IMR-90 (cell line): ENCODE results near the gene DAND5. TPM values are rescaled to one million over a fixed set of nuclear protein-coding genes. Genes with fewer than 3 reads are reported as not detected.

ENCODE experiments used
- ATAC-seq: fragments of 200-7000 bp; cut with Tn5 transposase; 2 replicates; pipeline ENCODE4 v1.9.1; 2020; ENCODE audit warnings: low read depth, mild to moderate bottlenecking, moderate library complexity
- BruUV-seq: library from RNA; stranded (reverse); fragments of 400-500 nt; replicated peaks from 2 replicates; lab custom pipeline; 2021; lab: Mats Ljungman, UMichigan
- CTCF ChIA-PET: fragments of 300-600 bp; formaldehyde crosslinking; extraction: SDS; loops from one replicate; lab custom pipeline; 2021; ENCODE audit warnings: antibody characterized with exemption; lab: Yijun Ruan, JAX
- POLR2A ChIA-PET: fragments of 300-600 bp; sonication (Branson Sonifier 250); formaldehyde crosslinking; loops from one replicate; lab custom pipeline; 2022; ENCODE audit warnings: antibody characterized with exemption; ENCODE audit not compliant: unreplicated experiment; lab: Charles Lee
- DNase-seq: peaks from one replicate; pipeline ENCODE4 v3.0.0; 2013
- H2AFZ ChIP-seq: replicated peaks from 2 replicates; pipeline ENCODE3; 2013; ENCODE audit warnings: low read length, mild to moderate bottlenecking; ENCODE audit not compliant: poor library complexity
- H2AK5ac ChIP-seq: 2 replicates; pipeline ENCODE4 v1.6.1; 2013; ENCODE audit warnings: low read depth, low read length, inconsistent platforms
- H2AK9ac ChIP-seq: replicated peaks from 2 replicates; pipeline ENCODE3; 2013; ENCODE audit warnings: mild to moderate bottlenecking, low read depth, low read length, moderate library complexity; ENCODE audit not compliant: poor library complexity
- H2BK120ac ChIP-seq: 2 replicates; pipeline ENCODE4 v1.6.1; 2013; ENCODE audit warnings: low read depth, low read length, inconsistent platforms
- H2BK15ac ChIP-seq: 3 replicates; pipeline ENCODE4 v1.6.1; 2013; ENCODE audit warnings: low read depth, low read length, inconsistent platforms
- H2BK20ac ChIP-seq: 2 replicates; pipeline ENCODE4 v1.6.1; 2013; ENCODE audit warnings: low read depth, mild to moderate bottlenecking, inconsistent platforms, low read length, moderate library complexity
- H2BK5ac ChIP-seq: 2 replicates; pipeline ENCODE4 v1.6.1; 2013; ENCODE audit warnings: mild to moderate bottlenecking, low read depth, low read length, inconsistent platforms; ENCODE audit not compliant: poor library complexity, severe bottlenecking
- H3K14ac ChIP-seq: replicated peaks from 2 replicates; pipeline ENCODE4 v1.6.1; 2013; ENCODE audit warnings: low read depth, low read length, inconsistent platforms
- H3K18ac ChIP-seq: 2 replicates; pipeline ENCODE4 v1.6.1; 2013; ENCODE audit warnings: low read depth, low read length, control low read depth
- H3K23ac ChIP-seq: 2 replicates; pipeline ENCODE4 v1.6.1; 2013; ENCODE audit warnings: low read depth, low read length, inconsistent platforms
- H3K27ac ChIP-seq: 2 replicates; pipeline ENCODE4 v1.5.1; 2013; ENCODE audit warnings: mild to moderate bottlenecking, control low read depth, low read length; ENCODE audit not compliant: insufficient read depth
- H3K27me3 ChIP-seq: 2 replicates; pipeline ENCODE4 v1.6.1; 2013; ENCODE audit warnings: low read length; ENCODE audit not compliant: control insufficient read depth, insufficient read depth
- H3K36me3 ChIP-seq: 2 replicates; pipeline ENCODE4 v1.6.1; 2013; ENCODE audit warnings: low read length, mixed read lengths; ENCODE audit not compliant: control insufficient read depth, insufficient read depth
- H3K4ac ChIP-seq: 2 replicates; pipeline ENCODE4 v1.6.1; 2013; ENCODE audit warnings: low read depth, low read length, inconsistent platforms
- H3K4me1 ChIP-seq: 2 replicates; pipeline ENCODE4 v1.6.1; 2013; ENCODE audit warnings: low read length, mixed read lengths; ENCODE audit not compliant: control insufficient read depth, insufficient read depth
- H3K4me2 ChIP-seq: 2 replicates; pipeline ENCODE4 v1.6.1; 2013; ENCODE audit warnings: low read depth, mild to moderate bottlenecking, control low read depth, low read length, moderate library complexity
- H3K4me3 ChIP-seq: 2 replicates; pipeline ENCODE4 v1.5.1; 2013; ENCODE audit warnings: low read depth, mild to moderate bottlenecking, control low read depth, low read length, moderate library complexity; ENCODE audit not compliant: insufficient read depth
- H3K56ac ChIP-seq: 2 replicates; pipeline ENCODE4 v1.6.1; 2013; ENCODE audit warnings: low read length, inconsistent platforms; ENCODE audit not compliant: insufficient read depth; ENCODE audit errors: extremely low read depth
- H3K79me1 ChIP-seq, 2 experiments: 2 replicates each; pipeline ENCODE4 v1.6.1; 2013; ENCODE audit warnings: low read length in 2 of 2, inconsistent platforms in 1 of 2, low read depth in 1 of 2
- H3K9ac ChIP-seq: 2 replicates; pipeline ENCODE4 v1.6.1; 2013; ENCODE audit warnings: low read depth, low read length, control low read depth
- H3K9me1 ChIP-seq: 2 replicates; pipeline ENCODE4 v1.6.1; 2013; ENCODE audit warnings: low read length, inconsistent platforms; ENCODE audit not compliant: insufficient read depth
- H3K9me3 ChIP-seq: 2 replicates; pipeline ENCODE4 v1.6.1; 2013; ENCODE audit warnings: low read length; ENCODE audit not compliant: control insufficient read depth, insufficient read depth
- H4K20me1 ChIP-seq: 2 replicates; pipeline ENCODE4 v1.6.1; 2013; ENCODE audit warnings: low read length, inconsistent platforms; ENCODE audit not compliant: insufficient read depth
- H4K5ac ChIP-seq: 2 replicates; pipeline ENCODE4 v1.6.1; 2013; ENCODE audit warnings: mild to moderate bottlenecking, low read depth, low read length, control low read depth
- H4K8ac ChIP-seq, 2 experiments: 2 replicates each; pipeline ENCODE4 v1.6.1; 2013; ENCODE audit warnings: low read depth in 2 of 2, low read length in 2 of 2, control low read depth in 1 of 2, inconsistent platforms in 1 of 2
- H4K91ac ChIP-seq: 2 replicates; pipeline ENCODE4 v1.6.1; 2013; ENCODE audit warnings: low read depth, low read length, inconsistent platforms; ENCODE audit not compliant: insufficient read depth
- MAZ ChIP-seq: IDR thresholded peaks from 2 replicates; pipeline ENCODE4 v1.6.1; 2012; ENCODE audit warnings: low read depth, mild to moderate bottlenecking, low read length, improper control_type of control experiment, moderate library complexity, borderline replicate concordance
- MXI1 ChIP-seq: IDR thresholded peaks from 2 replicates; pipeline ENCODE4 v1.6.1; 2012; ENCODE audit warnings: low read depth, mild to moderate bottlenecking, low read length, moderate library complexity, borderline replicate concordance
- NFE2L2 ChIP-seq: fragments of 150-350 bp; IDR thresholded peaks from 2 replicates; pipeline ENCODE4 v1.6.1; 2016; ENCODE audit warnings: low read depth, mild to moderate bottlenecking, low read length
- POLR2A ChIP-seq: IDR thresholded peaks from 2 replicates; pipeline ENCODE4 v1.6.1; 2012; ENCODE audit warnings: mild to moderate bottlenecking, low read depth, low read length
- RAD21 ChIP-seq: IDR thresholded peaks from 2 replicates; pipeline ENCODE4 v1.6.1; 2012; ENCODE audit warnings: low read length, improper control_type of control experiment
- RCOR1 ChIP-seq: IDR thresholded peaks from 2 replicates; pipeline ENCODE4 v1.6.1; 2012; ENCODE audit warnings: mild to moderate bottlenecking, low read length, improper control_type of control experiment; ENCODE audit not compliant: insufficient replicate concordance
- SMC3 ChIP-seq: fragments of 150-350 bp; IDR thresholded peaks from 2 replicates; pipeline ENCODE4 v1.6.1; 2016; ENCODE audit warnings: low read depth, mild to moderate bottlenecking, antibody characterized with exemption, low read length, moderate library complexity
- WGBS, 2 experiments: methylation state at CpG; one replicate each; pipeline versions ENCODE4 v1.1.5 to v1.1.7; 2013; ENCODE audit warnings: missing lambda C conversion rate in 2 of 2; ENCODE audit not compliant: insufficient read length in 1 of 2; ENCODE audit errors: extremely low coverage in 2 of 2; 5-methylcytosine and 5-hydroxymethylcytosine counted together
- dilution Hi-C: fragments of 300-500 bp; cut with HindIII; formaldehyde crosslinking; loops from one replicate; pipeline ENCODE4 v1.14.3; 2018; ENCODE audit warnings: low sequenced_read_pairs; ENCODE audit not compliant: unreplicated experiment
- in situ Hi-C: fragments of 300-500 bp; cut with MboI; formaldehyde crosslinking; loops from 3 replicates; pipeline ENCODE4 v1.14.3; 2019; ENCODE audit warnings: low sequenced_read_pairs, inconsistent platforms, mixed read lengths
- intact Hi-C: fragments of 100-400 bp; cut with micrococcal nuclease; formaldehyde crosslinking; loops from 2 replicates; pipeline ENCODE4 v1.10.0; 2022
- polyA plus RNA-seq, 3 experiments: library from polyadenylated mRNA; depleted of rRNA; stranded (reverse); fragments of >200 nt; gene quantifications; 2 replicates each; pipeline ENCODE4 v1.2.3, GENCODE V29; 2012; ENCODE audit warnings: low replicate concordance in 1 of 3
- total RNA-seq: library from RNA; depleted of rRNA; stranded (reverse); fragments of >200 nt; gene quantifications from 2 replicates; pipeline ENCODE4 v1.2.3, GENCODE V29; 2012
- TF ChIP-seq, protein P1 (sequence below): fragments of 150-350 bp; IDR thresholded peaks from 2 replicates; pipeline ENCODE4 v1.6.1; 2017; ENCODE audit warnings: mild to moderate bottlenecking, antibody characterized with exemption, low read length, low read depth
- TF ChIP-seq, protein P2 (sequence below): fragments of 150-350 bp; IDR thresholded peaks from 2 replicates; pipeline ENCODE4 v1.6.1; 2016; ENCODE audit warnings: low read depth, mild to moderate bottlenecking, low read length, moderate library complexity, borderline replicate concordance
- TF ChIP-seq, protein P3 (sequence below): conservative IDR thresholded peaks from 2 replicates; pipeline ENCODE4 v1.5.1; 2012; ENCODE audit warnings: mild to moderate bottlenecking, low read depth, low read length, improper control_type of control experiment

Gene DAND5
- total and polyA plus RNA-seq, 2 of the 4 experiments (the other 2 are of a cell fraction) = 0.03 TPM; not detected in 1

DNA sequence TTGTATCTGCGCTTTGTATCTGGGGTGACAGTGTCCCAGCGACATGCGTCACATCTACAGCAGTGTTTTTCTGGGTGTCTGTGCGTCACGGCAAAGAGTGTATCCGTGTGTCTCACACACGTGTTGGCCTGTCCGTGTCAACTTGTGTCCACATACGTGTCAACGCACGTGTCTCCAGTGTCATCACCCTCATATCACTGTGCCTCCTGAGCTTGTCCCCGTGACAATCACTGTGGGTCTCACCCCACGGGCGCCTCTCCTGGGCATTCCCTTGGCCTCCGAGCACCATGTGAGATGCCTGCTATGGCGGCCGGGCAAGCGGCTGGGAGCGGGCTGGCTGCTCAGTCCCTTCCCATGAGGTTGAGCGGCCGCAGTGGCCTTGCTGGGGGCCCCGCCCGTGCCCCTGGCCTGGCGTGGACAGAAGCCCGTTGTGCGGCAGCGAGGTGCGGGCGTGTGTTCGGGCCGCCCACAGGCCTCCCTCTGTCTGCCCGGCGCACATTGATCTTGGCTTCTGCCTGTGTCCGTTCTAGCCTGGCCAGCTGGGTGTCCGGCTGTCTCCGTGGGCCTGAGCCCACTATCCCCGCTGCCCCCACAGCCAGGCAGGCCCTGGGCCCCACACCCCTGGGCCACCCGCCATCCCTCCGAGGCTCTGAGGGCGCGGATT, 32.3 kb downstream of the DAND5 start:
- no TSS peak for BruUV-seq
- no peaks in the 10 kb centered on the region for H3K27me3 ChIP-seq
- in situ Hi-C loops (no loop called here), dilution Hi-C loops (no loop called here), intact Hi-C loops (no loop called here)
- H3K4me1 ChIP-seq = peaks cover 18% of the 10 kb centered on the region
- peak overlapping the region; percentile 31 for H2AK9ac ChIP-seq
- peak overlapping the region; percentile 77 for H3K4me2 ChIP-seq
- 0 out of 3 replicates have a peak overlapping the region, but pooled peaks have one; percentile 27 for H2BK15ac ChIP-seq
- H4K8ac ChIP-seq = peak overlapping the region in 1 of 2 experiments; percentile 24; a peak in 1 of 4 replicates
- no peak overlapping the region for H3K9ac ChIP-seq
- ATAC-seq = peak; percentile 48
- peaks cover 18% of the 10 kb centered on the region for H3K36me3 ChIP-seq
- H3K56ac ChIP-seq = no peak overlapping the region
- H3K27ac ChIP-seq = peak overlapping the region; percentile 48; the same call in 1 of the 2 replicates
- no peak overlapping the region for H2BK20ac ChIP-seq
- no peak overlapping the region for H3K4me3 ChIP-seq
- CTCF ChIA-PET = no interaction called here
- H4K91ac ChIP-seq = no peak overlapping the region
- H2BK120ac ChIP-seq = no peak overlapping the region
- no peak overlapping the region for H2BK5ac ChIP-seq
- H3K9me1 ChIP-seq = peaks cover 16% of the 10 kb centered on the region
- POLR2A ChIA-PET = no interaction called here
- TF ChIP-seq, protein P1, sequence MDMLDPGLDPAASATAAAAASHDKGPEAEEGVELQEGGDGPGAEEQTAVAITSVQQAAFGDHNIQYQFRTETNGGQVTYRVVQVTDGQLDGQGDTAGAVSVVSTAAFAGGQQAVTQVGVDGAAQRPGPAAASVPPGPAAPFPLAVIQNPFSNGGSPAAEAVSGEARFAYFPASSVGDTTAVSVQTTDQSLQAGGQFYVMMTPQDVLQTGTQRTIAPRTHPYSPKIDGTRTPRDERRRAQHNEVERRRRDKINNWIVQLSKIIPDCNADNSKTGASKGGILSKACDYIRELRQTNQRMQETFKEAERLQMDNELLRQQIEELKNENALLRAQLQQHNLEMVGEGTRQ = no peak
- no peak for TF ChIP-seq MXI1
- TF ChIP-seq NFE2L2 = no peak
- TF ChIP-seq RCOR1 = no peak
- no peak for TF ChIP-seq SMC3
- TF ChIP-seq, protein P2, sequence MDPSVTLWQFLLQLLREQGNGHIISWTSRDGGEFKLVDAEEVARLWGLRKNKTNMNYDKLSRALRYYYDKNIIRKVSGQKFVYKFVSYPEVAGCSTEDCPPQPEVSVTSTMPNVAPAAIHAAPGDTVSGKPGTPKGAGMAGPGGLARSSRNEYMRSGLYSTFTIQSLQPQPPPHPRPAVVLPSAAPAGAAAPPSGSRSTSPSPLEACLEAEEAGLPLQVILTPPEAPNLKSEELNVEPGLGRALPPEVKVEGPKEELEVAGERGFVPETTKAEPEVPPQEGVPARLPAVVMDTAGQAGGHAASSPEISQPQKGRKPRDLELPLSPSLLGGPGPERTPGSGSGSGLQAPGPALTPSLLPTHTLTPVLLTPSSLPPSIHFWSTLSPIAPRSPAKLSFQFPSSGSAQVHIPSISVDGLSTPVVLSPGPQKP = no peak
- no peak for TF ChIP-seq RAD21
- TF ChIP-seq, protein P3, sequence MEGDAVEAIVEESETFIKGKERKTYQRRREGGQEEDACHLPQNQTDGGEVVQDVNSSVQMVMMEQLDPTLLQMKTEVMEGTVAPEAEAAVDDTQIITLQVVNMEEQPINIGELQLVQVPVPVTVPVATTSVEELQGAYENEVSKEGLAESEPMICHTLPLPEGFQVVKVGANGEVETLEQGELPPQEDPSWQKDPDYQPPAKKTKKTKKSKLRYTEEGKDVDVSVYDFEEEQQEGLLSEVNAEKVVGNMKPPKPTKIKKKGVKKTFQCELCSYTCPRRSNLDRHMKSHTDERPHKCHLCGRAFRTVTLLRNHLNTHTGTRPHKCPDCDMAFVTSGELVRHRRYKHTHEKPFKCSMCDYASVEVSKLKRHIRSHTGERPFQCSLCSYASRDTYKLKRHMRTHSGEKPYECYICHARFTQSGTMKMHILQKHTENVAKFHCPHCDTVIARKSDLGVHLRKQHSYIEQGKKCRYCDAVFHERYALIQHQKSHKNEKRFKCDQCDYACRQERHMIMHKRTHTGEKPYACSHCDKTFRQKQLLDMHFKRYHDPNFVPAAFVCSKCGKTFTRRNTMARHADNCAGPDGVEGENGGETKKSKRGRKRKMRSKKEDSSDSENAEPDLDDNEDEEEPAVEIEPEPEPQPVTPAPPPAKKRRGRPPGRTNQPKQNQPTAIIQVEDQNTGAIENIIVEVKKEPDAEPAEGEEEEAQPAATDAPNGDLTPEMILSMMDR = no peak
- TF ChIP-seq MAZ = no peak
- no peak for TF ChIP-seq POLR2A
- H3K9me3 ChIP-seq = no peaks in the 10 kb centered on the region
- H4K20me1 ChIP-seq = peaks cover 68% of the 10 kb centered on the region
- H3K79me1 ChIP-seq = peaks cover 27 to 87% of the 10 kb centered on the region in 2 experiments
- WGBS, 2 experiments = 53% methylated on average over 27 of the region's 41 CpGs; no CpG with 5 or more reads in 1 of the 2 experiments
- peak overlapping the region; percentile 43; the same call in 1 of the 2 replicates for H3K4ac ChIP-seq
- DNase-seq = no peak
- peak overlapping the region; percentile 86 for H3K23ac ChIP-seq
- peak overlapping the region; percentile 85 for H3K14ac ChIP-seq
- H4K5ac ChIP-seq = no peak overlapping the region; the same call in 1 of the 2 replicates
- H2AK5ac ChIP-seq = peak overlapping the region; percentile 92
- peak overlapping the region; percentile 47 for H2AFZ ChIP-seq
- H3K18ac ChIP-seq = no peak overlapping the region; the same call in 1 of the 2 replicates
